Esophagus muscularis mucosa (tissue), 4 donors: ENCODE results near the gene PRM1. TPM values are rescaled to one million over a fixed set of nuclear protein-coding genes. Genes with fewer than 3 reads are reported as not detected.

Experiments used
- DNase-seq: peaks from one replicate; pipeline ENCODE4 v3.0.0-alpha.2; 2017; ENCODE audit errors: extremely low spot score
- H3K27ac ChIP-seq, 4 donors: fragments of 200-600 bp; sonication (generic); replicated peaks in 1 of 4; 1 replicate in 3 of 4; 2 replicates in 1 of 4; pipeline ENCODE4 v1.5.1; 2016 to 2019; ENCODE audit warnings: mild to moderate bottlenecking in 1 of 4
- H3K27me3 ChIP-seq, 4 donors: fragments of 200-600 bp; sonication (generic); one replicate each; pipeline versions ENCODE4 v1.5.1 to v1.6.0; 2016 to 2019
- H3K36me3 ChIP-seq, 4 donors: fragments of 200-600 bp; sonication (generic); one replicate each; pipeline ENCODE4 v1.5.1; 2016 to 2019
- H3K4me1 ChIP-seq, 4 donors: fragments of 200-600 bp; sonication (generic); one replicate each; pipeline ENCODE4 v1.5.1; 2016 to 2019
- H3K4me3 ChIP-seq, 4 donors: fragments of 200-600 bp; sonication (generic); 1 replicate in 2 of 4; 2 replicates in 2 of 4; pipeline ENCODE4 v1.5.1; 2016 to 2019; ENCODE audit warnings: mild to moderate bottlenecking in 4 of 4, moderate library complexity in 1 of 4
- H3K9me3 ChIP-seq, 4 donors: fragments of 200-600 bp; sonication (generic); 1 replicate in 3 of 4; 2 replicates in 1 of 4; pipeline ENCODE4 v1.5.1; 2016 to 2019
- CTCF ChIP-seq, 3 experiments: fragments of 200-600 bp in 2 of 3; fragments of 450-650 bp in 1 of 3; sonication (generic) in 2 of 3; IDR thresholded peaks; one replicate each; pipeline ENCODE4 v1.5.1; 2017 to 2019; ENCODE audit warnings: antibody characterized with exemption in 3 of 3, mild to moderate bottlenecking in 2 of 3, moderate library complexity in 1 of 3
- EP300 ChIP-seq: sonication (generic); formaldehyde crosslinking; IDR thresholded peaks from one replicate; pipeline ENCODE4 v1.6.1; 2017; ENCODE audit warnings: antibody characterized with exemption
- POLR2A ChIP-seq: fragments of 450-650 bp; IDR thresholded peaks from one replicate; pipeline ENCODE4 v1.6.1; 2017; ENCODE audit warnings: antibody characterized with exemption, moderate library complexity, mild to moderate bottlenecking, low read depth
- POLR2AphosphoS5 ChIP-seq, 2 donors: sonication (generic); formaldehyde crosslinking; IDR thresholded peaks; one replicate each; pipeline ENCODE4 v1.6.1; 2017; ENCODE audit warnings: antibody characterized with exemption in 2 of 2
- WGBS: methylation state at CpG from one replicate; pipeline ENCODE4 v1.1.5; 2018; 5-methylcytosine and 5-hydroxymethylcytosine counted together
- intact Hi-C: fragments of 100-400 bp; cut with DNase I; formaldehyde crosslinking; loops from one replicate; pipeline ENCODE4 v1.15.1; 2023
- total RNA-seq, 4 donors: library from RNA; depleted of rRNA; stranded (reverse); fragments of >200 nt; gene quantifications; one replicate each; pipeline versions ENCODE4 v1.1.0 to v1.2.1, GENCODE V29; 2016

Gene PRM1
- total RNA-seq, 4 donors from 2014 or later: not detected

GRCh38 chr16:11250091-11250785 lies 30.9 kb downstream of the PRM1 start:
- intact Hi-C loops: loop anchor here (10.0 kb wide), 1 partner anchor 175 kb away; no protein-coding TSS in a partner anchor
- no peak for DNase-seq
- no peak overlapping the region for H3K4me3 ChIP-seq
- TF ChIP-seq CTCF (IDR thresholded peaks at IDR 0.05): no peak
- no peak for TF ChIP-seq POLR2AphosphoS5 (IDR thresholded peaks at IDR 0.05)
- TF ChIP-seq EP300: no peak
- no peak for TF ChIP-seq POLR2A
- H3K27ac ChIP-seq: no peak overlapping the region
- H3K9me3 ChIP-seq: no peaks in the 10 kb centered on the region
- H3K36me3 ChIP-seq: no peaks in the 10 kb centered on the region
- WGBS: 70% methylated on average over 14 of the region's 16 CpGs
- no peaks in the 10 kb centered on the region for H3K27me3 ChIP-seq
- H3K4me1 ChIP-seq: peaks cover 13 to 21% (median 20%) of the 10 kb centered on the region in 4 donors

GRCh38 chr16:11249233-11250061 lies 31.7 kb downstream of the PRM1 start:
- H3K4me3 ChIP-seq: no peak overlapping the region
- TF ChIP-seq CTCF (IDR thresholded peaks at IDR 0.05) (no peak), EP300 (no peak), POLR2AphosphoS5 (IDR thresholded peaks at IDR 0.05) (no peak), POLR2A (no peak)
- intact Hi-C loops: loop anchor here (10.0 kb wide), 1 partner anchor 175 kb away; no protein-coding TSS in a partner anchor
- H3K27me3 ChIP-seq: no peaks in the 10 kb centered on the region
- no peak overlapping the region for H3K27ac ChIP-seq
- no peaks in the 10 kb centered on the region for H3K9me3 ChIP-seq
- no peaks in the 10 kb centered on the region for H3K36me3 ChIP-seq
- H3K4me1 ChIP-seq: peaks cover 5 to 13% (median 12%) of the 10 kb centered on the region in 4 donors
- DNase-seq: no peak
- WGBS: 87% methylated on average over 50 of the region's 63 CpGs

GRCh38 chr16:11248133-11248532 lies 33.0 kb downstream of the PRM1 start:
- no peaks in the 10 kb centered on the region for H3K27me3 ChIP-seq
- DNase-seq: no peak
- intact Hi-C loops: no loop called here
- peaks cover 0 to 4% (median under 1%) of the 10 kb centered on the region in 4 donors for H3K4me1 ChIP-seq
- no peak overlapping the region for H3K27ac ChIP-seq
- TF ChIP-seq POLR2AphosphoS5 (IDR thresholded peaks at IDR 0.05) (no peak), POLR2A (no peak), EP300 (no peak), CTCF (IDR thresholded peaks at IDR 0.05) (no peak)
- H3K4me3 ChIP-seq: no peak overlapping the region
- WGBS: 95% methylated on average over 7 of the region's 8 CpGs
- H3K9me3 ChIP-seq: no peaks in the 10 kb centered on the region
- H3K36me3 ChIP-seq: no peaks in the 10 kb centered on the region

GRCh38 chr16:11245988-11246387 lies 35.1 kb downstream of the PRM1 start:
- intact Hi-C loops: no loop called here
- no peaks in the 10 kb centered on the region for H3K27me3 ChIP-seq
- H3K27ac ChIP-seq: no peak overlapping the region
- no peaks in the 10 kb centered on the region for H3K36me3 ChIP-seq
- no peak overlapping the region for H3K4me3 ChIP-seq
- no peak for DNase-seq
- H3K4me1 ChIP-seq: no peaks in the 10 kb centered on the region
- no peaks in the 10 kb centered on the region for H3K9me3 ChIP-seq
- TF ChIP-seq POLR2A (no peak), POLR2AphosphoS5 (IDR thresholded peaks at IDR 0.05) (no peak), CTCF (IDR thresholded peaks at IDR 0.05) (no peak), EP300 (no peak)
